ENCODE data around the gene LAMP5.

The LAMP5 gene

GRCh38 chr20:9574181-9574580 is 59.8 kb downstream of the LAMP5 start:
- Histone ChIP-seq H3F3A (ENCODE audit: control insufficient read depth, insufficient read depth) (no peaks in the 10 kb centered on the region), H3K9me2 (replicated peaks; ENCODE audit: control insufficient read depth, low read length) (no peaks in the 10 kb centered on the region), H3K9me3 (ENCODE audit: control insufficient read depth, insufficient read depth, low read length) (no peaks in the 10 kb centered on the region), H3K36me3 (ENCODE audit: control insufficient read depth, low read length) (no peaks in the 10 kb centered on the region), H3K27ac (ENCODE audit: low read depth, low read length) (no peak overlapping the region), H3K4me3 (ENCODE audit: low read length) (no peak overlapping the region), H3K27me3 (ENCODE audit: control insufficient read depth, low read length) (no peaks in the 10 kb centered on the region), H3K4me2 (ENCODE audit: low read length) (no peak overlapping the region), H3K4me1 (ENCODE audit: control insufficient read depth, low read length) (no peaks in the 10 kb centered on the region), H4K20me1 (ENCODE audit: control insufficient read depth, insufficient read depth, low read depth, low read length) (no peaks in the 10 kb centered on the region), H3K79me2 (ENCODE audit: control insufficient read depth, low read length) (no peaks in the 10 kb centered on the region)
- no peak for TF ChIP-seq EZH2phosphoT487 (IDR thresholded peaks at IDR 0.05; ENCODE audit: borderline replicate concordance, low read length)
- no peak for TF ChIP-seq CTCF (IDR thresholded peaks at IDR 0.05; ENCODE audit: low read depth, low read length, poor library complexity, severe bottlenecking)

GRCh38 chr20:9574776-9575175 is 60.4 kb downstream of the LAMP5 start:
- no peak overlapping the region for H3K27ac ChIP-seq (ENCODE audit: low read depth, low read length)
- H3K9me2 ChIP-seq (replicated peaks; ENCODE audit: control insufficient read depth, low read length): no peaks in the 10 kb centered on the region
- H3K4me2 ChIP-seq (ENCODE audit: low read length): no peak overlapping the region
- H3K27me3 ChIP-seq (ENCODE audit: control insufficient read depth, low read length): no peaks in the 10 kb centered on the region
- no peaks in the 10 kb centered on the region for H3K79me2 ChIP-seq (ENCODE audit: control insufficient read depth, low read length)
- H3K9me3 ChIP-seq (ENCODE audit: control insufficient read depth, insufficient read depth, low read length): no peaks in the 10 kb centered on the region
- H3K4me3 ChIP-seq (ENCODE audit: low read length): no peak overlapping the region
- no peaks in the 10 kb centered on the region for H3F3A ChIP-seq (ENCODE audit: control insufficient read depth, insufficient read depth)
- TF ChIP-seq EZH2phosphoT487 (IDR thresholded peaks at IDR 0.05; ENCODE audit: borderline replicate concordance, low read length) (no peak), CTCF (IDR thresholded peaks at IDR 0.05; ENCODE audit: low read depth, low read length, poor library complexity, severe bottlenecking) (no peak)
- H4K20me1 ChIP-seq (ENCODE audit: control insufficient read depth, insufficient read depth, low read depth, low read length): no peaks in the 10 kb centered on the region
- H3K36me3 ChIP-seq (ENCODE audit: control insufficient read depth, low read length): no peaks in the 10 kb centered on the region
- no peaks in the 10 kb centered on the region for H3K4me1 ChIP-seq (ENCODE audit: control insufficient read depth, low read length)

GRCh38 chr20:9575836-9576235 is 61.4 kb downstream of the LAMP5 start:
- H4K20me1 ChIP-seq (ENCODE audit: control insufficient read depth, insufficient read depth, low read depth, low read length): no peaks in the 10 kb centered on the region
- H3K4me1 ChIP-seq (ENCODE audit: control insufficient read depth, low read length): no peaks in the 10 kb centered on the region
- H3K4me2 ChIP-seq (ENCODE audit: low read length): no peak overlapping the region
- H3F3A ChIP-seq (ENCODE audit: control insufficient read depth, insufficient read depth): no peaks in the 10 kb centered on the region
- H3K4me3 ChIP-seq (ENCODE audit: low read length): no peak overlapping the region
- H3K79me2 ChIP-seq (ENCODE audit: control insufficient read depth, low read length): no peaks in the 10 kb centered on the region
- H3K9me2 ChIP-seq (replicated peaks; ENCODE audit: control insufficient read depth, low read length): no peaks in the 10 kb centered on the region
- no peak overlapping the region for H3K27ac ChIP-seq (ENCODE audit: low read depth, low read length)
- H3K36me3 ChIP-seq (ENCODE audit: control insufficient read depth, low read length): no peaks in the 10 kb centered on the region
- H3K27me3 ChIP-seq (ENCODE audit: control insufficient read depth, low read length): no peaks in the 10 kb centered on the region
- H3K9me3 ChIP-seq (ENCODE audit: control insufficient read depth, insufficient read depth, low read length): no peaks in the 10 kb centered on the region
- no peak for TF ChIP-seq EZH2phosphoT487 (IDR thresholded peaks at IDR 0.05; ENCODE audit: borderline replicate concordance, low read length)
- no peak for TF ChIP-seq CTCF (IDR thresholded peaks at IDR 0.05; ENCODE audit: low read depth, low read length, poor library complexity, severe bottlenecking)

- Histone ChIP-seq H3K4me1 (ENCODE audit: control insufficient read depth, low read length) (no peaks in the 10 kb centered on the region), H3K36me3 (ENCODE audit: control insufficient read depth, low read length) (no peaks in the 10 kb centered on the region), H3K9me3 (ENCODE audit: control insufficient read depth, insufficient read depth, low read length) (no peaks in the 10 kb centered on the region), H3K4me2 (ENCODE audit: low read length) (no peak overlapping the region), H3K27me3 (ENCODE audit: control insufficient read depth, low read length) (no peaks in the 10 kb centered on the region), H3K79me2 (ENCODE audit: control insufficient read depth, low read length) (no peaks in the 10 kb centered on the region), H4K20me1 (ENCODE audit: control insufficient read depth, insufficient read depth, low read depth, low read length) (no peaks in the 10 kb centered on the region), H3K4me3 (ENCODE audit: low read length) (no peak overlapping the region), H3K27ac (ENCODE audit: low read depth, low read length) (no peak overlapping the region), H3F3A (ENCODE audit: control insufficient read depth, insufficient read depth) (no peaks in the 10 kb centered on the region), H3K9me2 (replicated peaks; ENCODE audit: control insufficient read depth, low read length) (no peaks in the 10 kb centered on the region)
- TF ChIP-seq EZH2phosphoT487 (IDR thresholded peaks at IDR 0.05; ENCODE audit: borderline replicate concordance, low read length) (no peak), CTCF (IDR thresholded peaks at IDR 0.05; ENCODE audit: low read depth, low read length, poor library complexity, severe bottlenecking) (no peak)
These were observed 62.3 kb downstream of the LAMP5 start for GRCh38 chr20:9576695-9577094.

Measured in DOHH2 (cell line).